HG03045 (cell line): Measurements from ENCODE around the gene CEBPB.

ENCODE experiments used
- ATAC-seq: cut with Tn5 transposase; IDR thresholded peaks from one replicate; pipeline ENCODE4 v1.9.1; 2021; ENCODE audit warnings: mild to moderate bottlenecking, moderate library complexity; ENCODE audit not compliant: unreplicated experiment

CEBPB gene

DNA sequence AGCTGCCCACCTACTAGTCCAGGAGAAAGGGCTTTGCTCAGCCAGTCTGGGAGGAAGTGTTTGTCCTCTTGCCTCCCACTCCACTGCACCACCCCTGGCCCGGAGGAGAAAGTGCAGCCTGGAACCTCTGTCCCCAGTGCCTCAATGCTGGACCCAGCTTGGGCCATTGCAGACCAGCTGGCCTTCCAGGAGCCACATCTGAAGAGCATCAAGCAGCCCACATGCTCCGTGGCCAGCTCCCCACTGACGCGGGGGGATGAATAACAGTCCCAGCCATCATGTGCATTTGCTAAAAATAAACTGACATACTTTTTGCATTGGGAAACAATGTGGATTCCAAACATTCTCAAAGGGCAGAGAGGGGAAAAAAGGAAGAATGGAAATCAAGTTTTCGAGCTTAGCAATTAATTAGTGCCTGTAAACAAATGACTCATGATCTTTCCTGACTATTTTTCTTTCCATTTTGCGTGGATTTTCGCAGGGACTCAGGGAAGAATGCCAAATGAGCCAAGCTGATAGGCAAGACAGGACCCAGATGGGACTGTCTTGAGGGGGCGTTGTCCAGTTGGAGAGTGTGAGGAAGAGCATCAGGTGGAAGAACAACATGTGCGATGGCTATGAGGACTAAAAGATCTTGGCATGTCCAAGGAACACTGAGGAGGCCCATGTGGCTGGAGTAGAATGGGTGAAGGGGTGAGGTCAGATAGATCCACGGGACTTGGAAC lies 34.1 kb downstream of the CEBPB start:
- no peak for ATAC-seq

DNA sequence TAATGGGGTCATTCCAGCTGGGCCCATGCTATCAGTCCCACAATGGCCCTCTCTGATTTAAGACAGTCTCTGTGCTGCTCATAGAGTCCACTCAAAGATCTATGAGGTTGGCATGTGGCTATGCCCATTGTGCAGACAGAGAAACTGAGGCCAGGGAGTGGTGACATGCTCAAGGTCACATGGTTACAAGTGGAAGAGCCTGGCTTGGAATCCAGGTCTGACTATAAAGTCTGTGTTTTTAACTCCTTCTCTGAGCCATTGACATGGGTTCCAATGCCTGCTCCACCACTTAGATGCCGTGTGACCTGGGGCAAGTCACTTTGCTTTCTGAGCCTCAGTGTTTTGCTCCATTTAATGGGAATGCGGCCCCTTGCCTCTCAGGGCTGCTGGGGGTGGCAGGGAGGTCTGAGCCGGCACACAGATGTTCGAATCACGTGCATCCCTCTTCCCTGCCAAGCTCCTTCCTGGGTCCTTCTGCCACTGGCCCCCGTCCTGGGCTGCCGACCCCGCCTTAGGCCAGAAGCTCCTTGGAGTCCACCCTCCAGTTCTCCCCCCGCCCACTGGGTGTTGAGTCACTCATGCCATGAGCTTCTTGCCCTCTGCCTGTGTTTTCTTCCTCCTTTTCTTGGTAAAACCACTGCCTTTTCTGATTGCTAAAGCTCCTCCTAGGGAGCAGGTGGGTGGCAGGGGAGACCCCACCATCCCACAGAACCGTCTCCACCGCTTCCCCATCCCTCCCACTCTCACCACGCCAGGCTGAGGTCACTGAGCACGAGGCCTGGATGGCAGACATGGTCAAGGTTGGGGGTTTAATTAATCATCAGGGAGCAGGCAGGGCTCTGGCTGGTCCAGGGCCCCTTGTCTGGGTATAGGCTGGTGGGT lies 35.7 kb downstream of the CEBPB start:
- ATAC-seq = no peak

DNA sequence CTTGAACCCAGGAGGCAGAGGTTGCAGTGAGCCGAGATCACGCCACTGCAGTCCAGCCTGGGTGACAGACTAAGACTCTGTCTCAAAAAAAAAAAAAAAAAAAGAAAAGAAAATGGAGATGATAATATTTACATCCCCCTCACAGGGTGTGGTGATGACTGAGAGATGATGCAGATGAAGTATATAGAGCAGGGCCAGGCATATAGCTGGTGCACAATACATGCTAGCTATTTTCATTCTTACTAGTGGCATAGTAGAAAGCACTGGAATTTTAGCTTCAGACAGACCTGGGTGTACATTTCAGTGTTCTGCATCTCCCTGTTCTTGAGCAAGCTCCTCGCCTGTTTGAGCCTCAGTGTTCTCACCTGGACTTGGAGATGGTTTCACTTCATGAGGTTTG lies 36.9 kb downstream of the CEBPB start:
- no peak for ATAC-seq

DNA sequence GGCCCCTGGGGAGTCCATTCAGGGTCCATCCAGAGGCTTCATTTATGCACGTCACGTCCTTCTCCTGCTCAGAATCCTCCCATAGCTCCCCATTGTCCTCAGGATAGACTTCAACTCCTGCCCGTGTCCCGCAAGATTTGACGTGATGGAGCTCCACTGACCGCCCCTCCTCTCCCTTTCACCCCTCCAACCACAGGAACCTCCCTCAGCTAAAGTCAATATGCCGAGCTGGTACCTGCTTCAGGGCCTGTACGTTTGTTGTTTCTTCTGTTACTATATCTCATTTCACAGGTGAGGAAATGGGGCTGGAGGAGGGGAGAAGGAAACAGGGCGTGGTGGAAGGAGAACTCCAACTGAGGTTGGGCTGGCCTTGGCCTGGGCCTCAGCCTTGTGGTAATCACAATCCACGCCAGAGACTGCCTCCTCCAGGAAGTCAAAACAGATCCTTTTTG lies 38.6 kb downstream of the CEBPB start:
- ATAC-seq = no peak

DNA sequence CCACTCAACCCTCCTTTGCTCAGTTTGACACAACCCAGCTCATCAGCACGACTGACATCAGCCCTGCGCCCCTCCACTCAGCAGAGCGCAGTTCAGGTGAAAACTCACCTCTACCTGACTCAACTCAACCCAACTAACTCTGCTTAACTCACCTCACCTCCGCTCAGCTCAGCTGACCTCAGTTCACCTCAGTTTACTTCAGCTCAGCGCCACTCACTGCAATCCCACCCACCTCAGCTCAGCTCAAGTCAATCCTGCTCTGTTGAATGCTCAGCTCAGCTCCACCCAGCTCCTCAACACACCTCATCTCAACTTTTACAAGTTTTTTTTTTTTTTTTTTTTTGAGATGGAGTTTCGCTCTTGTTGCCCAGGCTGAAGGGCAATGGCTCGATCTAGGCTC lies 39.6 kb downstream of the CEBPB start:
- ATAC-seq = no peak

DNA sequence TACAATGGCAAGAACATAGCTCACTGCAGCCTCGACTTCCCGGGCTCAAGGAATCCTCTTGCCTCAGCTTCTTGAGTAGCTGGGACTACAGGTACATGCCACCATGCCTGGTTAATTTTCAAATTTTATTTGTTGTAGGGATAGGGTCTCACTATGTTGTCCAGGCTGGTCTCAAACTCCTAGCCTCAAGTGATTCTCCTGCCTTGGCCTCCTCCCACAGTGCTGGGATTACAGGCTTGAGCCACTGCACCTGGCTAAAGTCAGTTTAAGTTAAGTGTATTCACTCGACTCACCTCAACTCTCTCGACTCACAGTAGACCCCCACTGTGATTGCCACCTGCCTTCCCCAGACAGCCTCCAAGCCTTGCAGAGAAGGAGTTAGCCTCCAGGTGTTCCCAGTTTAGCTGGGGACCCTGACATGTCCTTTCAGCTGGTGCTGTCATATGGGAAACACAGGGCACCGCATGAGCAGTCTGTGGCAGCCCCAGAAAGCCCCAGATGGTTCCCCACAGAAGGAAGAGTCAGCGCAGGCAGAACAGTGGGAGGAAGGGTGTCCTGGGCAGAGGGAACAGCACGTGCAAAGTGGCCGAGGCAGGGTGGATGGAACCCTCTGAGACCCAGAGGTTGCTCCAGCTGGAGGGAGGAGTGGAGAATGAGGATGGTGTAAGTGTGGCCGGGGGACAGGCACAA lies 40.4 kb downstream of the CEBPB start:
- no peak for ATAC-seq

GRCh38 chr20:50231854-50232253 lies 41.2 kb downstream of the CEBPB start:
- no peak for ATAC-seq

DNA sequence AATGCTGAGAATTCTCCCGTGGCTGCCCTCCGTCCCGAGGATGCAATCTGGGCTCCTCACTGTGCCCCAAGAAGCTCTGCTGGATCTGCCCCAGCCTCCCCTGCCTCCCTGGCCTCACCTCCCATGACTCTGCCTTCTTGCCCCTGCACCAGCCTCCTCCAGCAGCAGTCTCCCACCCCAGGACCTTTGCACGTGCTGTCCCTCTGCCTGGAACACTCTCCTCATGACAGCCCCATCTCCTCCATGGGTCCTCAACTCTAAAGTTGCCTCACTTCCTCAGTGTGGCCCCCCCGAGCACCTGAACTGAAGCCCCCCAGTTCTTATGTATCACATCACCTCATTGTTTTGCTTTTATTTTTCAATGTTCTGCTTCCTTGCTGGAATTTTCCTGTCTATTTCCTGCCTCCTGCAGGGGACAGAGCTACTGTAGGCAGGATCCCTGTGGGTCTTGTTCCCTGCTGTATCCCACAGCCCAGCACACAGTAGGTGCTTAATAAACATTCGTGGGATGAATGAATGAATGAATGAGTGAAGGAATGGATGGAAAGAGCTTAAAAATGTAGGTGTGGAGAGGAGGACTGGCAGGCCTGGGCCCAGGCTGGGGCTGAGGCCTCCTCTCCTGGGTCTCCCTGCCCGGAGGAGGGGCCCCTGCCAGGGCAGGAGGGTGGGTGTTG lies 42.2 kb downstream of the CEBPB start:
- no peak for ATAC-seq

- ATAC-seq = no peak
These were observed 42.9 kb downstream of the CEBPB start for GRCh38 chr20:50233325-50234212.

GRCh38 chr20:50234288-50234687 lies 43.7 kb downstream of the CEBPB start:
- ATAC-seq = no peak

- no peak for ATAC-seq
These were observed 46.7 kb downstream of the CEBPB start for GRCh38 chr20:50237349-50237748.

DNA sequence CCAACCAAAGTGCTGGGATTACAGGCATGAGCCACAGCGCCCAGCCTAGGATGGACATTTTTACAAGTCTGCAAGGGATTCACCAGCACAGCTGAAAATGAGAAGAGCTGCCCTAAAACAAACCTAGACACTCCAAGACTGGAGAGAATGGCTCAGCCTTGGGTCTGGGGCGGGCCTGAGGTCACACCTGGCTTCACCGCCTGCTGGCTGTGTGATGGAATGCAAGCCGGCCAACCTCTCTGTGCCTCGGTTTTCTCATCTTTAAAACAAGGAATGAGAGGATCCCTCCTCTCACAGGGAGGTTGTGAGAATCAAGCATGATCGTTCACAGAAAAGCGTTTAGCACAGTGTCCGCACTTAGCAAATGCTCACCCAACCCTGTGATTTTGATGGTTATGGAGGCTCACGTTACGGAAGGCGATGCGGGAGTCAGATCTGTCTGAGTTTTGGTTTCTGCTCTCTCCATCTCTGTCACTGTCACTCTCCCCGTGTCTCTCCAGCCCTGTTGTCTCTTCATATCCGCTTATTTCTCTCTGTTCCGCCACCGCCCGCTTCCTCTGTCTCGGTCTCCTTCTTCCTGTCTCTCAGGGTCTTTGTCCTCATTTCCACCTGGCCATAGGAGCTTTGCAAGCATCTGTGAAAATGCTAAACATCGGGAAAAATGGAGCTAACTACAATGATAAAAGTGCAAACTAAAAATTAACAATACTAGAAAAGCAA lies 47.6 kb downstream of the CEBPB start:
- no peak for ATAC-seq

- ATAC-seq = no peak
These were observed 49.5 kb downstream of the CEBPB start for GRCh38 chr20:50240092-50240491.

GRCh38 chr20:50242178-50242514 lies 51.5 kb downstream of the CEBPB start:
- ATAC-seq = no peak
